Breast epithelium (tissue), 4 donors: ENCODE measurements around the gene CABLES1. TPM values are rescaled to one million over a fixed set of nuclear protein-coding genes. Genes with fewer than 3 reads are reported as not detected.

Experiments used
- DNase-seq, 2 donors: peaks; one replicate each; pipeline ENCODE4 v3.0.0-alpha.2; 2019; ENCODE audit warnings: low spot score in 2 of 2
- H3K27ac ChIP-seq, 2 donors: fragments of 200-600 bp; sonication (generic) in 1 of 2; one replicate each; pipeline ENCODE4 v1.5.1; 2016 to 2019; ENCODE audit warnings: mild to moderate bottlenecking in 1 of 2
- H3K27me3 ChIP-seq, 2 donors: fragments of 200-600 bp; sonication (generic) in 1 of 2; one replicate each; pipeline versions ENCODE4 v1.5.1 to v1.6.0; 2017 to 2019; ENCODE audit warnings: control low read depth in 1 of 2, mild to moderate bottlenecking in 1 of 2
- H3K36me3 ChIP-seq: fragments of 200-600 bp; one replicate; pipeline ENCODE4 v1.5.1; 2019
- H3K4me1 ChIP-seq, 2 donors: fragments of 200-600 bp; sonication (generic); one replicate each; pipeline ENCODE4 v1.5.1; 2016 to 2019; ENCODE audit warnings: control low read depth in 1 of 2
- H3K4me3 ChIP-seq, 3 donors: fragments of 200-600 bp; sonication (generic); 1 replicate in 2 of 3; 2 replicates in 1 of 3; pipeline ENCODE4 v1.5.1; 2016 to 2019; ENCODE audit warnings: mild to moderate bottlenecking in 3 of 3, moderate library complexity in 2 of 3
- H3K9me3 ChIP-seq, 2 donors: fragments of 200-600 bp; sonication (generic) in 1 of 2; one replicate each; pipeline ENCODE4 v1.5.1; 2016 to 2019; ENCODE audit warnings: control low read depth in 1 of 2
- POLR2A ChIP-seq: fragments of 450-650 bp; IDR thresholded peaks from one replicate; pipeline ENCODE4 v1.6.1; 2016; ENCODE audit warnings: antibody characterized with exemption, mild to moderate bottlenecking, moderate library complexity
- POLR2AphosphoS5 ChIP-seq, 3 donors: sonication (generic); formaldehyde crosslinking; IDR thresholded peaks; one replicate each; pipeline ENCODE4 v1.6.1; 2017; ENCODE audit warnings: antibody characterized with exemption in 3 of 3
- intact Hi-C: fragments of 100-400 bp; cut with DNase I; formaldehyde crosslinking; loops from one replicate; pipeline ENCODE4 v1.15.1; 2023; ENCODE audit warnings: low total_unique reads
- total RNA-seq, 3 donors: library from RNA; depleted of rRNA; stranded (reverse); fragments of >200 nt; gene quantifications; one replicate each; pipeline ENCODE4 v1.1.0, GENCODE V29; 2016
- TF ChIP-seq, protein P1 (sequence below), 3 donors: fragments of 450-650 bp; IDR thresholded peaks; one replicate each; pipeline ENCODE4 v1.5.1; 2016 to 2017; ENCODE audit warnings: antibody characterized with exemption in 3 of 3, mild to moderate bottlenecking in 3 of 3, moderate library complexity in 3 of 3

Gene CABLES1
- total RNA-seq, 3 donors from 2014 or later, result 18.1 to 28.7 (median 22.3) TPM

DNA sequence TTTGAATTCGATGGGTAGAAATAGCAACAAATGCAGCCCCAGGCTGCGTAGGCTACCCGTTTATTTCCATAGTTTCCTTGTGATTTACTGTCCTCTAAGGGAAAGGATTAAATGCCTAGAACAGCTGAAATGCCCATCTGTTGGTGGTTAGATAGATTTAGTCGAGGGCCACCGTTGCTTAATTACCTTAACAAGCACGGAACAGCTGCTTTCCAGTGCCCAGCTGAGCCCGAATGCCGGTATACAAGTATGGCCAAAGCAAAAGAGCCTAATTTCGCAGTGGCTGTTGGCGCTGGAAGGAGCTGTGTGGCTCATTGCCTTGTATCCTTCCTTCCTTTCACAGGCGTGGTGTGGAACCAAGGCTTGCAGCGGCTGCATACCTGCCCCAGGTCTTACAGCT lies 109.1 kb downstream of the CABLES1 start:
- H3K9me3 ChIP-seq, result no peaks in the 10 kb centered on the region
- H3K36me3 ChIP-seq, result no peaks in the 10 kb centered on the region
- DNase-seq, result no peak
- no peak overlapping the region for H3K4me3 ChIP-seq
- TF ChIP-seq, protein P1, sequence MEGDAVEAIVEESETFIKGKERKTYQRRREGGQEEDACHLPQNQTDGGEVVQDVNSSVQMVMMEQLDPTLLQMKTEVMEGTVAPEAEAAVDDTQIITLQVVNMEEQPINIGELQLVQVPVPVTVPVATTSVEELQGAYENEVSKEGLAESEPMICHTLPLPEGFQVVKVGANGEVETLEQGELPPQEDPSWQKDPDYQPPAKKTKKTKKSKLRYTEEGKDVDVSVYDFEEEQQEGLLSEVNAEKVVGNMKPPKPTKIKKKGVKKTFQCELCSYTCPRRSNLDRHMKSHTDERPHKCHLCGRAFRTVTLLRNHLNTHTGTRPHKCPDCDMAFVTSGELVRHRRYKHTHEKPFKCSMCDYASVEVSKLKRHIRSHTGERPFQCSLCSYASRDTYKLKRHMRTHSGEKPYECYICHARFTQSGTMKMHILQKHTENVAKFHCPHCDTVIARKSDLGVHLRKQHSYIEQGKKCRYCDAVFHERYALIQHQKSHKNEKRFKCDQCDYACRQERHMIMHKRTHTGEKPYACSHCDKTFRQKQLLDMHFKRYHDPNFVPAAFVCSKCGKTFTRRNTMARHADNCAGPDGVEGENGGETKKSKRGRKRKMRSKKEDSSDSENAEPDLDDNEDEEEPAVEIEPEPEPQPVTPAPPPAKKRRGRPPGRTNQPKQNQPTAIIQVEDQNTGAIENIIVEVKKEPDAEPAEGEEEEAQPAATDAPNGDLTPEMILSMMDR (IDR thresholded peaks at IDR 0.05), result no peak
- H3K27me3 ChIP-seq, result no peaks in the 10 kb centered on the region
- no peaks in the 10 kb centered on the region for H3K4me1 ChIP-seq
- intact Hi-C loops, result no loop called here
- H3K27ac ChIP-seq, result no peak overlapping the region

DNA sequence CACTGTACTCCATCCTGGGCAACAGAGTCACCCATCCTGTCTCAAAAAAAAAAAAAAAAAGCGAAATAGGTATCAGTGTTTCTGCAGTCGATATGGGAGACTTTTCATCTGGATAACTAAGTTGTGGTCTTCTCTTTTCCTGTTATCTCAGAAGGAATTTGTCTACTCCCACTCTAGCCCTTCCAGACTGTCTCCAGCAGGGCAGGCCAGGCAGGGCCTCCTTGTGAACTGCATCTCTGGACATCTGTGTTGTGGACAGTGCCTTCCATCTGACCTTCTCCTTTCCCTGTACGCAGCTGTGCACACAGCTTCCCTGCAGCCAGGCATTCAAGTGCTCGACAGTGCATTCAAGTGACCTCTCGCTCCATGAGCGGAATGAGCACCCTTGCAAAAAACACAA lies 110.2 kb downstream of the CABLES1 start:
- Histone ChIP-seq H3K27ac (no peak overlapping the region), H3K4me1 (no peaks in the 10 kb centered on the region), H3K36me3 (no peaks in the 10 kb centered on the region), H3K4me3 (no peak overlapping the region), H3K27me3 (no peaks in the 10 kb centered on the region), H3K9me3 (no peaks in the 10 kb centered on the region)
- TF ChIP-seq, protein P1 (IDR thresholded peaks at IDR 0.05), result no peak
- no peak for DNase-seq
- intact Hi-C loops, result no loop called here

DNA sequence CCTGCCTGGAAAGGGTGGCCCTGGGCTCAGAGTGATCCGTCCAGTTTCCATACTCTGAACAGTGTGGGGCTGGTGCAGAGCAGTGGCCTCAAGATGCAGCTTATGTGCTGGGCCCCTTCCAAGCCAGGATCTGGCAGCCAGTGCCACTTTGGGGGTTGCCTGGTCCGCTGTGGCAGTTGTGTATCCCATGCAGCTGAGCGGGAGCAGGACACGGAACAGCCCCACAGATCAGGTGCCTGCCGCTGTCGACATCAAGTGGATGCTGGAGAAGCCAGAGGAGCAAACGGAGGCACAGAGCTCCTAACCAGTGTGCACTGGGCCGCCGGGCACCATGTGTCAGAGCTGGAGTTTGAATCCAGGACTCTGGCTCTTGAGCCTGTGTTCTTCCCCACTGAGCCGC lies 112.0 kb downstream of the CABLES1 start:
- no peaks in the 10 kb centered on the region for H3K4me1 ChIP-seq
- no peaks in the 10 kb centered on the region for H3K9me3 ChIP-seq
- H3K36me3 ChIP-seq, result no peaks in the 10 kb centered on the region
- intact Hi-C loops, result no loop called here
- no peak for DNase-seq
- H3K27me3 ChIP-seq, result no peaks in the 10 kb centered on the region
- TF ChIP-seq POLR2AphosphoS5 (IDR thresholded peaks at IDR 0.05) (no peak), POLR2A (no peak)
- H3K4me3 ChIP-seq, result no peak overlapping the region
- no peak overlapping the region for H3K27ac ChIP-seq

DNA sequence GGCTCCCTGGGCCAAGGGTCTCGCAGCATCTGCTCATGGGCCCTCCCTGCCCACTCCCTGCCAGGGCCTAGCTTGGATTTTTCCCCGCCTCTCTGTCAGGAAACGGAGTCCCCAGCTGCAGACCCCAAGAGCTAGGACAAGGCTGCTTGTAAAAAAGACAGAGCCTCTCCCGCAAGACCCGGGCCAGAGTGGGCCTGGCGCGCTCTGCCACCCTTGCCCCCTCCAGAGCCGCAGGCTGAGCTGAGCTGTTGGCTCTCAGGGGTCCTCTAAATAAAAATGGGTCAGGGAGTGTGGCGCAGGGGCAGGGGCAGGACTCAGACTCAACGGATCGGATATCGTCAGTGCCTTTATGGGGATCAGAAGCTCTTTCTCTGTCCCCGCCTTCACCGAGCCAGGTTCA lies 112.6 kb downstream of the CABLES1 start:
- Histone ChIP-seq H3K9me3 (no peaks in the 10 kb centered on the region), H3K27ac (no peak overlapping the region), H3K36me3 (no peaks in the 10 kb centered on the region), H3K27me3 (no peaks in the 10 kb centered on the region), H3K4me3 (no peak overlapping the region), H3K4me1 (no peaks in the 10 kb centered on the region)
- intact Hi-C loops, result no loop called here
- no peak for DNase-seq
- TF ChIP-seq POLR2A (no peak), POLR2AphosphoS5 (IDR thresholded peaks at IDR 0.05) (no peak)
- TF ChIP-seq, protein P1 (IDR thresholded peaks at IDR 0.05), result no peak

DNA sequence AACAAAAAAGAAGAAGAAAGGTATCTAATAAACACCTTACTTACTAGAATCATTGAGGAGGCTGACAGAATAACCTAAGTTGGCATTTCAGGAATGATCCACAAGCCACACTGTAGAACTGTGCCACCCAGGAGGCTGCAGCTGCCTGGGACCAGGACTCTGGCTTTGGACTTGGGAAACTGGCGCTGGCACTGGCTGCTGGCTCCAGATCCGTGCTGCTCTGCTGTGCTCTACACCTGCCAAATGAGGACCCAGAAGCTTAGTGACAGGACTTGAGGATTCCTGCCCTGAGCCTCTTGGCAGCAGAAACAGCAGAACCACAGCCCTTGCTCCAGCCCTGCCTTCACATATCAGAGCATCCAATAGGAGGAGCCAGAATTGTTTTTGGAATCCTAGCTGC lies 113.5 kb downstream of the CABLES1 start:
- DNase-seq, result no peak
- Histone ChIP-seq H3K36me3 (no peaks in the 10 kb centered on the region), H3K4me1 (no peaks in the 10 kb centered on the region), H3K9me3 (no peaks in the 10 kb centered on the region), H3K4me3 (no peak overlapping the region), H3K27ac (peak overlapping the region in 1 of 2 donors; percentile 25), H3K27me3 (no peaks in the 10 kb centered on the region)
- TF ChIP-seq, protein P1 (IDR thresholded peaks at IDR 0.05), result no peak
- intact Hi-C loops, result no loop called here

DNA sequence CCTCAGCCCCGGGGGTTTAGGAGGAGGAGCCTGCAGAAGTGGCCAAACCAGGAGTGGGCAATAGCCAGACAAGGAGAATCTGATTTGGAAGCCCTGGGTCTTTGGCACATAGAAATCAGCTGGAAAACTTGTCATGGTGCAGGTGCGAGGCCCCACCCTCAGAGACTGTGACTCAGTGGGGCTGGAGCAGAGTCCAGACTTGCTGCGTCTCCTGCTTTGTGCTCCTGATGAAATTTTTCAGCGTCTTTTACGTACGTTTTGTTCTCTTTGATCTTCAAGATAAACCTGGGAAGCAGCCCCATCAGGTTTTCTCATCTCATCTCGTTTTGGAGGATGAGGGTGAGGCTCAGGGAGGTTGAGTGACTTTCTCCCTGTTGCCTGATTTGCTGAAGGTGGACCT lies 114.1 kb downstream of the CABLES1 start:
- no peaks in the 10 kb centered on the region for H3K36me3 ChIP-seq
- H3K27me3 ChIP-seq, result no peaks in the 10 kb centered on the region
- no peak overlapping the region for H3K27ac ChIP-seq
- intact Hi-C loops, result no loop called here
- H3K4me1 ChIP-seq, result no peaks in the 10 kb centered on the region
- TF ChIP-seq POLR2A, result no peak
- TF ChIP-seq POLR2AphosphoS5 (IDR thresholded peaks at IDR 0.05), result no peak
- TF ChIP-seq, protein P1 (IDR thresholded peaks at IDR 0.05), result no peak
- DNase-seq, result no peak
- no peaks in the 10 kb centered on the region for H3K9me3 ChIP-seq
- no peak overlapping the region for H3K4me3 ChIP-seq
